HS-5 (cell line): ENCODE data around the gene ZNF135.

Experiments
- DNase-seq: peaks from one replicate; pipeline ENCODE4 v3.0.0-alpha.2; 2012; ENCODE audit warnings: low read depth

The ZNF135 gene

GRCh38 chr19:58059003-58059670 is at the start of gene ZNF135:
TSS of gene ZNF135 (plus strand) at chr19:58059282. CDS start at chr19:58060003, 721 bp downstream.
- no peak for DNase-seq

- DNase-seq: no peak
Measured at GRCh38 chr19:58009301-58009665, 49.8 kb upstream of the ZNF135 start.

GRCh38 chr19:58009666-58010301 is 49.3 kb upstream of the ZNF135 start:
- no peak for DNase-seq

DNA sequence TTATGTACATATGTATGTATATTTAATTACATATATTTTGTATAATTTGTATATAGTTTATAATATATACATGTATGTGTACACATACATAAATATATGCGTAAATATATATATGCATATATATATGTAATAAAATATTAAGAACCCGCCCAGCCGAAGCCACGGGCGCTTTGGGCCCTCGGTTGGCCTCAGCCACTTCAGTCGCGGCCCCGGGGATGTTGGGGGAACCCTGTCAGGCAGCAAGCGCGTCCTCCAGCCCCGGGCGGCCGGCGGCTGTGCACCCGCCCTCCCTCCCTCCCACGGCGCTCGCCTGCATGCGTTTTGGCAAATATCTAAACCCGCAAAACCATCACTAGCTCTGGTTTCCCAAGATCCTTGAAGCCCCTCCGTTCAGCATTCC is 48.6 kb upstream of the ZNF135 start:
- DNase-seq: no peak

- no peak for DNase-seq
Measured at GRCh38 chr19:58014141-58014540, 44.9 kb upstream of the ZNF135 start.

DNA sequence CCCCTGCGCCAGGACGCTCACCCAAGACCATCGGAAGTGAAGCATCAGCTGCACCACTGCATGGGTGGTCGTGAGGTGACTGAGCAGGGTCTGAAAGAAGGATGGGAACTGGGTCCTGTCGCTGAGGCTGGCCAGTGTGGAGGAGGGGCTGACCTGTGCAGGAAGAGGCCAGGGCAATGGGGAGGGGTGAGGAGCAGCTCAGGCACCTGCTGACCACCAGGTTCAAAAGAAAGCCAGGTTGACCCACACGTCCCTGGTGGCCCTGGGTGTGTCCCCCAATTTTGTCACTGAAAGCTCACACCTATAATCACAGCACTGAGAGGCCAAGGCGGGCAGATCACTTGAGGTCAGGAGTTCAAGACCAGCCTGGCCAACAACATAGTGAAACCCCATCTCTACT is 39.0 kb upstream of the ZNF135 start:
- no peak for DNase-seq

GRCh38 chr19:58021541-58022282 is 37.4 kb upstream of the ZNF135 start:
- DNase-seq: no peak

GRCh38 chr19:58022283-58022660 is 36.8 kb upstream of the ZNF135 start:
- DNase-seq: no peak

- DNase-seq: no peak
Measured at GRCh38 chr19:58024661-58025060, 34.4 kb upstream of the ZNF135 start.

GRCh38 chr19:58033741-58034476 is 25.2 kb upstream of the ZNF135 start, which contains the start of gene ZSCAN1:
TSS of gene ZSCAN1 (plus strand) at chr19:58034025. CDS start at chr19:58037837, 3,812 bp downstream.
- no peak for DNase-seq

DNA sequence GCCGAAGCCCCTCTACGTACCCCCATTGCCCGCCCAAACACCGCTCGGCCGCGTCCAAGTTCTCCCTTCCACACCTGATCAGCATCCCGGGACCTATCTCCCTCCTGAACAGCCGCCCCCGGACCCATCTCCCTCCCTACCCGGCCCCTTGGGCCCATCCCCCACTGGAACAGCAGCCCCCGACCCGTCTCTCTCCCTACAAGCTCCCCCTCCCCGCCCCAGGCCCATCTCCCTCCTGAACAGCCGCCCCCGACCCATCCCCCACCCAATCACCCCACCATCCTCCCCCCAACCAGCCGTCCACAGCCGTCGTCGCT is 24.6 kb upstream of the ZNF135 start:
- no peak for DNase-seq

DNA sequence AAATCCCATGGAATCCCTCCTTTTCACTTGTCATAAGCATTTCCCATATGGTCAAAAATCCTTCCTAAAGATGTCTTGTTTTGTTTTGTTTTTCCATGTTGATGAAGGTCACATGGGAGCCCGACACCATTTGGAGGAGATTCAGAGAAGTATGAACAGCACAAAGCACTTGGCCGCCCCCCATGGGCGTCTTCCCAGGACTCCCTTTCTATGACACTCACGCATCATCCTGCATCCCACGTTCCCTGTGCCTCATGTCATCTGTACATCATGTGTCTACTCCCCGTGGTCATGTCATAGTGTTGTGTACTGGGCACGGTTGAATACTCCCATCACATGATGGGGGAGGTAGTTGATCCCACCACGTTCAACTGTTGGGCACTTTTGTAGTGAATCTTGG is 23.2 kb upstream of the ZNF135 start:
- no peak for DNase-seq

DNA sequence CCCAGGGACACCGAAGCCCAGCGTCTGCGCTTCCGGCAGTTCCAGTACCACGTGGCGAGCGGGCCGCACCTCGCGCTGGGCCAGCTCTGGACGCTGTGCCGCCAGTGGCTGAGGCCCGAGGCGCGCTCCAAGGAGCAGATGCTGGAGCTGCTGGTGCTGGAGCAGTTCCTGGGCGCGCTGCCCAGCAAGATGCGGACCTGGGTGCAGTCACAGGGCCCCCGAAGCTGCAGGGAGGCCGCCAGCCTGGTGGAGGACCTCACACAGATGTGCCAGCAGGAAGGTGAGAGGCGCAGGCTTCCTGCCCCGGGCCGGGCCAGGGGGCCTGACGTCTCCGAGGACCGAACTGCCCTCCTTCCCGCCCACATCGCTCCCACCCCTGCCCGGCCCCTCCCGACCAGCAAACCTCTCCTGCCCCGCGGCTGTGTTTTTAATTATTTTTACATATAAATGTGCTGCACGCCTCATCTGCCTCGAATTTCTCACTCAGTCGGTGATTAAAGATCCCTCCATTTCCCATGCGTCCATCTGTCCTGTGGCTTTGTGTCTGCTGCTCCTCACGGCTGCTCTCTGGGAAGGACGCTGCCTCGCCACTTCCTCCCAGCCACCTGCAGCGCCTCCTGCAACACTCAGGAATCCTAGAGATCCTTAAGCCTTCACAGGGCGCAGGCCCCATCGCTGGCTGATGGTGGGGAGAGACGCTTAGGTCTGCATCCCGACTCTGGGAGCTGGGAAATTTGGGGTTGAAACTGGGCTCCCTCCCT is 21.0 kb upstream of the ZNF135 start:
- no peak for DNase-seq

DNA sequence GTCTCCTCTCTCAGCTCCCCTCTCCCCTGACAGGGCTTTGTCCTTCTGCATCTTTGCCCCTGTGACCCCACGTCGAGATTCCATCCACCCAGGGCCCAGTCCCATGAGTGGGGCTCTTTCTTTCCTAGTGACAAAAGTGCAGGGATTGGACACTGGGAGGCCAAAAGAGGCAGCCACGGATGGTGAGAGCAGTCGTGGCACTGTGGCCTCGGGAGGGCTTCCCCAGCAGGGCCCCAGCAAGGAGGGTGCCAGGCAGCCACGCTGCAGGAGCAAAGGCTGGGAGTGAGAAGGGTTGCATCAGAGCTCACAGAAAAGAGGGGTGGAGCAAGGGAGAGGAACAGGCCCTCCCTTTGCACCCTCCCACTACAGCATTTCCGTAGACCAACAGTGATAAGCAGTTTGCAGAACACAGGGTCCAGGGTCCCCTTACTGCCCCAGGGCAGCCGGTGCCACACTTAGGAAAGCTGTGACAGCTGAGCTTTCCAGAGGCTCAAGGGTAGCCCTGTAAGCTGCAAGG is 20.3 kb upstream of the ZNF135 start:
- no peak for DNase-seq

DNA sequence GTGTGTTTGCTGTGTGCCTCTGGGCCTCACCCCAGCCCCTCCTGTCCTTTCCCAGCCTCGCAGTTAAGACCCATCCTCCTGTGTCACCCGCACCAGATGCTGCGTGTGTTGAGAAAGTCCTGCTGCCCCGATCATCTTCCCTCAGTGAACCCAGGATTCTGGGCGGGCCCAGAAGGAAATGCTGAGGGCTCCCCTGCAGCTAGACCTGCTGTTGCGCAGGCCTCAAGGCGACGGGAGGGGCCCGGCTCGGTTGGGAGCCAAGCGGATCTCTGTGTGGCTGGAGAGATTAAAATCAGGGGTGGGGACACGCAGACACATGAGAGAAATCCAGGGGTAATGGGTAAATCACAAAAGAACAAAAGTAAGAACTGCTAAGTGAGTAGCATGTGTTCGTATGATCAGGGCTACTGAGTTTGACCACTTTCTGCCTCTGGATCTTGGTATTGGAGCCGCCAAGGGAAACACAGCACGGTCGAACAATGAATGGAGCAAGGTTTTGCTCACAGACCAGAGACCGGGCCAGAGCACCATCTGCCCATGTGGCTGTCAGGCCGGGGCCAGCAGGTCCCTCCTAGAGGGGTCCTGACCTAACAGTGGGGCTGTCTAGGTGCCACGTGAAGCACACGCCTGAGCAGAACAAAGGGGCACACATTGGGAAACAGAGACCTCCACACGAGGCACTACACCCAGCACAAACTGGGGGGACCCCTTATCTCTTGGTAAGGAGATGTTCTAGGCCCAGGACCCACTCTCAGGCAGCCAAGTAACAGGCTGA is 18.1 kb upstream of the ZNF135 start:
- no peak for DNase-seq

DNA sequence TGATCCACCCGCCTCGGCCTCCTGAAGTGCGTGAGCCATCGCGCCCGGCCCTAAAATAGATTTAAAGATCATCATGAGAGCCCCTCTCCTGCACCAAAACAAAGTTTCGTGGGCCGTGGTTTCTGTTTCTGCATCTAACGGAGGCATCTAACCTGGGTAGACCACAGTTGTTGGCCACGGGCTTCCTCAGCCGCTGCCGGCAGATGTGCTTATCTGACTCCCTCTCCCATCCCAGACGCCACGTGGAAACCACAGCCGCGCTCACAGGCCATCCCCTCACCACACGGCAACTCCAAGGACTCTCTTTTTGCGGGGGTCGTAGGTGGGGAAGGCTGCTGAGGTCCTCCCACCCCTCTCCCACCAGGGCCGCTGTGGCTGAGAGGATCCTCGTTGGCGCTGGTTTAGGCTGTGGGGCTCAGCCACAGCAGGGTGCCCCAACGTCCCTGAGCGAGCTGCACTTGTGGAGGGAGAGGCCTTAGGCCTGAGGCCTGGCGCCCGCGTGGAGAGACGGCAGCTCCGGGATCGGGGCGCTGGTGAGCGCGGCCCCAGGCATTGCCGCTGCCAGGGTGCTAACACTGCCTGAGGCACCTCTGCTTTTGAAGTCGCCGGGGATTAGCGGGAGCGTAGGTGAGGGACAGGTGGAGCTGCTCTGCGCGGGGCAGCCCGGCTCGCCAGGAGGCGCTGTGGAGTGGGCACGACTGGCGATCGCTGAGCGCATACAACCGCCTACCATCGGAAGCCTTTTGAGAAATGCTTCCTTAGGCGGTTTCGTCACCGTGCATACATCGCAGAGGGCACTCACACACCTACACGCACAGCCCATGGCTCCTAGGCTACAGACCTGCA is 16.4 kb upstream of the ZNF135 start:
- no peak for DNase-seq

GRCh38 chr19:58044391-58044790 is 14.7 kb upstream of the ZNF135 start:
- DNase-seq: no peak

GRCh38 chr19:58044886-58045285 is 14.2 kb upstream of the ZNF135 start:
- DNase-seq: no peak

DNA sequence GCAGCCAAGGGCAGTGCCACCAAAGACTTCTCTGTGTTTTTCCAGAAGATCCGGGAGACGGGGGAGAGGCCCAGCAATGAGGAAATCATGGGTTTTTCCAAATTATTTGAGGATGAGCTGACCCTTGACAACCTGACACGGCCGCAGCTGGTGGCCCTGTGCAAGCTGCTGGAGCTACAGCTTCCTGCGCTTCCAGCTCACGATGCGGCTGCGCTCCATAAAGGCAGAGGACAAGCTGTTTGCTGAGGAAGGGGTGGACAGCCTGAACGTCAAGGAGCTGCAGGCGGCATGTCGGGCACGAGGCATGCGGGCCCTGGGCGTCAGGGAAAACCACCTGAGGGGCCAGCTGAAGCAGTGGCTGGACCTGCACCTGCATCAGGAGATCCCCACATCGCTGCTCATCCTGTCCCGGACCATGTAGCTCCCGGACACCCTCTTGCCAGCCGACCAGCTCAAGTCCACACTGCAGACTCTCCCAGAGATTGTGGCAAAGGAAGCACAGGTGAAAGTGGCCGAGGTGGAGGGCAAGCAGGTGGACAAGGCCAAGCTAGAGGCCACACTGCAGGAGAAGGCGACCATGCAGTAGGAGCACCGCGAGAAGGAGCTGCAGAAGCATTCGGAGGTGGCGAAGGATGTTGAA is 13.6 kb upstream of the ZNF135 start:
- no peak for DNase-seq

GRCh38 chr19:58046856-58047255 is 12.2 kb upstream of the ZNF135 start:
- no peak for DNase-seq
